ENCODE measurements around the gene PHACTR4. TPM values are rescaled to one million over a fixed set of nuclear protein-coding genes. Genes with fewer than 3 reads are reported as not detected.
A peak's percentile ranks its signal among the peaks of the same experiment; 100 is the strongest.
"Not testable (repeated sequence)": the region's sequence is repeated elsewhere in the genome, so short reads cannot be mapped to it uniquely, and the experiment has no call there.

The PHACTR4 gene
- total and polyA plus RNA-seq, 2 of the 13 experiments (the other 11 are each of a cell fraction or from before 2014, with no cell fraction given) = 13.9 to 17.1 TPM

GRCh38 chr1:28448094-28448611 is 78.6 kb downstream of the PHACTR4 start:
- peaks cover 16% of the 10 kb centered on the region for H3K79me2 ChIP-seq (ENCODE audit: insufficient read depth, low read length)
- peak; percentile 50; the same call in 2 of the 3 replicates for ATAC-seq
- H3K9me3 ChIP-seq (ENCODE audit: low read length); H2AFZ ChIP-seq (ENCODE audit: low read length); POLR2A ChIA-PET; DNase-seq (ENCODE audit: low spot score); H3K36me3 ChIP-seq (replicated peaks in 1 of 2; ENCODE audit: control insufficient read depth in 1 of 2, insufficient read depth in 2 of 2, low read length in 2 of 2); intact Hi-C loops (cut with micrococcal nuclease; ENCODE audit: unreplicated experiment); BruUV-seq (replicated peaks); H3K27me3 ChIP-seq (ENCODE audit: control insufficient read depth in 1 of 2, insufficient read depth in 2 of 2, low read length in 2 of 2); in situ Hi-C loops (cut with HindIII; ENCODE audit: extremely low pct_ligation_motif_present, low pct_unique_long_range_greater_than_20kb); FAIRE-seq; H3K9ac ChIP-seq (ENCODE audit: insufficient read depth, low read depth, low read length); H3K4me3 ChIP-seq (replicated peaks in 1 of 3; ENCODE audit: insufficient read depth in 1 of 3, low read depth in 2 of 3, low read length in 3 of 3); CTCF ChIA-PET (ENCODE audit: low intra/inter-chr PET ratio, low total read pairs); H4K20me1 ChIP-seq (ENCODE audit: insufficient read depth, low read length); TF ChIP-seq CREB1 (IDR thresholded peaks at IDR 0.05): not testable (repeated sequence)
- peak; percentile 72 for TF ChIP-seq ZBTB38 (CRISPR knock-in tag; IDR thresholded peaks at IDR 0.05)
- peak; percentile 11; the same call in 1 of the 2 replicates for TF ChIP-seq CREB1 (CRISPR knock-in tag; IDR thresholded peaks at IDR 0.05)
- WGBS (ENCODE audit: low lambda C conversion rate) = 90% methylated on average over 8 of the region's 8 CpGs
- H3K4me1 ChIP-seq (ENCODE audit: insufficient read depth, low read length) = peaks cover 22% of the 10 kb centered on the region
- 0 out of 2 replicates have a peak overlapping the region, but pooled peaks have one; percentile 25 for H3K4me2 ChIP-seq (ENCODE audit: low read depth, low read length)
- peak overlapping the region; percentile 23 for H3K27ac ChIP-seq (ENCODE audit: extremely low read length, insufficient read depth, low read length)

- 90% methylated on average over 1 of the region's 1 CpG for WGBS (ENCODE audit: low lambda C conversion rate)
- in situ Hi-C loops (cut with HindIII; ENCODE audit: extremely low pct_ligation_motif_present, low pct_unique_long_range_greater_than_20kb) (no loop called here), intact Hi-C loops (cut with micrococcal nuclease; ENCODE audit: unreplicated experiment) (no loop called here)
- Histone ChIP-seq H3K9me3 (ENCODE audit: low read length) (no peaks in the 10 kb centered on the region), H3K79me2 (ENCODE audit: insufficient read depth, low read length) (peaks cover 16% of the 10 kb centered on the region), H4K20me1 (ENCODE audit: insufficient read depth, low read length) (no peaks in the 10 kb centered on the region), H3K4me2 (ENCODE audit: low read depth, low read length) (no peak overlapping the region), H3K36me3 (replicated peaks in 1 of 2; ENCODE audit: control insufficient read depth in 1 of 2, insufficient read depth in 2 of 2, low read length in 2 of 2) (peaks cover 8 to 19% of the 10 kb centered on the region in 2 experiments; a peak in 4 of 5 replicates), H3K9ac (ENCODE audit: insufficient read depth, low read depth, low read length) (no peak overlapping the region), H2AFZ (ENCODE audit: low read length) (no peak overlapping the region), H3K4me3 (replicated peaks in 1 of 3; ENCODE audit: insufficient read depth in 1 of 3, low read depth in 2 of 3, low read length in 3 of 3) (no peak overlapping the region), H3K27me3 (ENCODE audit: control insufficient read depth in 1 of 2, insufficient read depth in 2 of 2, low read length in 2 of 2) (no peaks in the 10 kb centered on the region), H3K4me1 (ENCODE audit: insufficient read depth, low read length) (peaks cover 27% of the 10 kb centered on the region), H3K27ac (ENCODE audit: extremely low read length, insufficient read depth, low read length) (no peak overlapping the region)
- BruUV-seq (replicated peaks) = no TSS peak
- POLR2A ChIA-PET = no interaction called here
- CTCF ChIA-PET (ENCODE audit: low intra/inter-chr PET ratio, low total read pairs) = no interaction called here
- no peak for ATAC-seq
- FAIRE-seq = no peak
- no peak for DNase-seq (ENCODE audit: low spot score)
- TF ChIP-seq ATAD3A (CRISPR knock-in tag; IDR thresholded peaks at IDR 0.05) (no peak), ZNF326 (CRISPR knock-in tag; IDR thresholded peaks at IDR 0.05; ENCODE audit: borderline replicate concordance) (no peak), NFRKB (IDR thresholded peaks at IDR 0.05) (no peak), ZNF569 (CRISPR knock-in tag; IDR thresholded peaks at IDR 0.05; ENCODE audit: borderline replicate concordance) (no peak), HOXD1 (CRISPR knock-in tag; IDR thresholded peaks at IDR 0.05) (no peak), RFXAP (CRISPR knock-in tag; IDR thresholded peaks at IDR 0.05; ENCODE audit: borderline replicate concordance) (no peak), STAT6 (CRISPR knock-in tag; IDR thresholded peaks at IDR 0.05; ENCODE audit: borderline replicate concordance) (no peak), NAIF1 (CRISPR knock-in tag; IDR thresholded peaks at IDR 0.05; ENCODE audit: borderline replicate concordance) (no peak), ARNT2 (CRISPR knock-in tag; IDR thresholded peaks at IDR 0.05; ENCODE audit: low read depth) (no peak), ZEB1 (IDR thresholded peaks at IDR 0.05; ENCODE audit: insufficient replicate concordance, low read depth) (no peak), ZNF543 (CRISPR knock-in tag; IDR thresholded peaks at IDR 0.05) (no peak)
Observed at GRCh38 chr1:28449904-28450303, 80.4 kb downstream of the PHACTR4 start.
